ENCODE data around the gene IER5.

GRCh38 chr1:181106022-181106312 is 17.5 kb downstream of the IER5 start:
- no peak for TF ChIP-seq GABPA (IDR thresholded peaks at IDR 0.05; ENCODE audit: low read depth)
- TF ChIP-seq, protein P1, sequence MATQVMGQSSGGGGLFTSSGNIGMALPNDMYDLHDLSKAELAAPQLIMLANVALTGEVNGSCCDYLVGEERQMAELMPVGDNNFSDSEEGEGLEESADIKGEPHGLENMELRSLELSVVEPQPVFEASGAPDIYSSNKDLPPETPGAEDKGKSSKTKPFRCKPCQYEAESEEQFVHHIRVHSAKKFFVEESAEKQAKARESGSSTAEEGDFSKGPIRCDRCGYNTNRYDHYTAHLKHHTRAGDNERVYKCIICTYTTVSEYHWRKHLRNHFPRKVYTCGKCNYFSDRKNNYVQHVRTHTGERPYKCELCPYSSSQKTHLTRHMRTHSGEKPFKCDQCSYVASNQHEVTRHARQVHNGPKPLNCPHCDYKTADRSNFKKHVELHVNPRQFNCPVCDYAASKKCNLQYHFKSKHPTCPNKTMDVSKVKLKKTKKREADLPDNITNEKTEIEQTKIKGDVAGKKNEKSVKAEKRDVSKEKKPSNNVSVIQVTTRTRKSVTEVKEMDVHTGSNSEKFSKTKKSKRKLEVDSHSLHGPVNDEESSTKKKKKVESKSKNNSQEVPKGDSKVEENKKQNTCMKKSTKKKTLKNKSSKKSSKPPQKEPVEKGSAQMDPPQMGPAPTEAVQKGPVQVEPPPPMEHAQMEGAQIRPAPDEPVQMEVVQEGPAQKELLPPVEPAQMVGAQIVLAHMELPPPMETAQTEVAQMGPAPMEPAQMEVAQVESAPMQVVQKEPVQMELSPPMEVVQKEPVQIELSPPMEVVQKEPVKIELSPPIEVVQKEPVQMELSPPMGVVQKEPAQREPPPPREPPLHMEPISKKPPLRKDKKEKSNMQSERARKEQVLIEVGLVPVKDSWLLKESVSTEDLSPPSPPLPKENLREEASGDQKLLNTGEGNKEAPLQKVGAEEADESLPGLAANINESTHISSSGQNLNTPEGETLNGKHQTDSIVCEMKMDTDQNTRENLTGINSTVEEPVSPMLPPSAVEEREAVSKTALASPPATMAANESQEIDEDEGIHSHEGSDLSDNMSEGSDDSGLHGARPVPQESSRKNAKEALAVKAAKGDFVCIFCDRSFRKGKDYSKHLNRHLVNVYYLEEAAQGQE (IDR thresholded peaks at IDR 0.05; ENCODE audit: insufficient replicate concordance, low read depth) = no peak

All from HL-60 (cell line).